Measurements from ENCODE around the gene KASH5.
"Not testable (repeated sequence)": the region's sequence is repeated elsewhere in the genome, so short reads cannot be mapped to it uniquely, and the experiment has no call there.

GRCh38 chr19:49461130-49461529 is 73.1 kb downstream of the KASH5 start:
- TF ChIP-seq, protein P1, sequence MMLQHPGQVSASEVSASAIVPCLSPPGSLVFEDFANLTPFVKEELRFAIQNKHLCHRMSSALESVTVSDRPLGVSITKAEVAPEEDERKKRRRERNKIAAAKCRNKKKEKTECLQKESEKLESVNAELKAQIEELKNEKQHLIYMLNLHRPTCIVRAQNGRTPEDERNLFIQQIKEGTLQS (IDR thresholded peaks at IDR 0.05), result not testable (repeated sequence)
- TF ChIP-seq JUND (IDR thresholded peaks at IDR 0.05); YY1 (IDR thresholded peaks at IDR 0.05); MAX (IDR thresholded peaks at IDR 0.05); CTCF (IDR thresholded peaks at IDR 0.05; ENCODE audit: low read depth, low read length, missing input control); REST (IDR thresholded peaks at IDR 0.05); GABPA (IDR thresholded peaks at IDR 0.05 in 1 of 2, conservative IDR thresholded peaks at IDR 0.05 in 1 of 2); HNF4A (conservative IDR thresholded peaks at IDR 0.05); TAF1 (conservative IDR thresholded peaks at IDR 0.05); EGR1 (IDR thresholded peaks at IDR 0.05; ENCODE audit: low read depth in 2 of 2): not testable (repeated sequence)
- TF ChIP-seq, protein P2, sequence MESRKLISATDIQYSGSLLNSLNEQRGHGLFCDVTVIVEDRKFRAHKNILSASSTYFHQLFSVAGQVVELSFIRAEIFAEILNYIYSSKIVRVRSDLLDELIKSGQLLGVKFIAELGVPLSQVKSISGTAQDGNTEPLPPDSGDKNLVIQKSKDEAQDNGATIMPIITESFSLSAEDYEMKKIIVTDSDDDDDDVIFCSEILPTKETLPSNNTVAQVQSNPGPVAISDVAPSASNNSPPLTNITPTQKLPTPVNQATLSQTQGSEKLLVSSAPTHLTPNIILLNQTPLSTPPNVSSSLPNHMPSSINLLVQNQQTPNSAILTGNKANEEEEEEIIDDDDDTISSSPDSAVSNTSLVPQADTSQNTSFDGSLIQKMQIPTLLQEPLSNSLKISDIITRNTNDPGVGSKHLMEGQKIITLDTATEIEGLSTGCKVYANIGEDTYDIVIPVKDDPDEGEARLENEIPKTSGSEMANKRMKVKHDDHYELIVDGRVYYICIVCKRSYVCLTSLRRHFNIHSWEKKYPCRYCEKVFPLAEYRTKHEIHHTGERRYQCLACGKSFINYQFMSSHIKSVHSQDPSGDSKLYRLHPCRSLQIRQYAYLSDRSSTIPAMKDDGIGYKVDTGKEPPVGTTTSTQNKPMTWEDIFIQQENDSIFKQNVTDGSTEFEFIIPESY (IDR thresholded peaks at IDR 0.05), result not testable (repeated sequence)
